ENCODE results near the gene PAQR4. TPM values are rescaled to one million over a fixed set of nuclear protein-coding genes. Genes with fewer than 3 reads are reported as not detected.

Gene PAQR4
- total and polyA plus RNA-seq, 2 of the 13 experiments (the other 11 are each of a cell fraction or from before 2014, with no cell fraction given) = 15.9 to 24.8 TPM

DNA sequence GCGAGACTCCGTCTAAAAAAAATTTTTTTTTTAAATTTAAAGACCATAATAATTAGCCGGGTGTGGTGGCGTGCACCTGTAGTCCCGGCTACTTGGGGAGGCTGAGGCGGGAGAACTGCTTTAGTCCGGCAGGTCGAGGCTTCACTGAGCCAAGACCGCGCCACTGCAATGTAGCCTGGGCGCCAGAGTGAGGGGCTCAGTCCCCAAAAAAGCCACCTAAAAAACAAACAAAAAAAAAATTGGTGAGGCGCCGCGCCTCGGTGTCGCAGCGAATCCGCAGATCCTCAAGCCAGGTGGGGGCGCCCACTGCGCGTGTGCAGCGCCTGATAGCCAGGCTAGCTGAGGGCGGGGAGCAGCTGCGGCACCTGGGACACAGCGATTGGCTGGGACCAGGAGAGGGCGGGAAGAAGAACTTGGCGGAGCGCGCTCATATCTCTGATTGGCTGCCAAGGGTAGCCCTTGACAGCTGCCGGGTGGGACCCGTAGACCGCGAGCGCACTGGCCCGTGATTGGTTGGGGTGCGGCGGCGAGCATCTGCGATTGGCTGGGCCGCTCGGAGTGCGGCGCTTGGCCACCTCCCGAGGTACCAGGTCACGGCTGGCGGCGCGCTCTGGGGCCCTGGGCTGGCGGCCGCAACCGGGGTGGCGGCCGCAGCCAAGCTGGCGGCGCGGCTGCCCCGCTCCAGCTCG, 34.6 kb downstream of the PAQR4 start (continued):
- TF ChIP-seq, protein P1, sequence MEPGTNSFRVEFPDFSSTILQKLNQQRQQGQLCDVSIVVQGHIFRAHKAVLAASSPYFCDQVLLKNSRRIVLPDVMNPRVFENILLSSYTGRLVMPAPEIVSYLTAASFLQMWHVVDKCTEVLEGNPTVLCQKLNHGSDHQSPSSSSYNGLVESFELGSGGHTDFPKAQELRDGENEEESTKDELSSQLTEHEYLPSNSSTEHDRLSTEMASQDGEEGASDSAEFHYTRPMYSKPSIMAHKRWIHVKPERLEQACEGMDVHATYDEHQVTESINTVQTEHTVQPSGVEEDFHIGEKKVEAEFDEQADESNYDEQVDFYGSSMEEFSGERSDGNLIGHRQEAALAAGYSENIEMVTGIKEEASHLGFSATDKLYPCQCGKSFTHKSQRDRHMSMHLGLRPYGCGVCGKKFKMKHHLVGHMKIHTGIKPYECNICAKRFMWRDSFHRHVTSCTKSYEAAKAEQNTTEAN (CRISPR knock-in tag; conservative IDR thresholded peaks at IDR 0.05) = no peak
- TF ChIP-seq SRF (IDR thresholded peaks at IDR 0.05; ENCODE audit: low read depth, low read length) (no peak), GPN1 (CRISPR knock-in tag; IDR thresholded peaks at IDR 0.05; ENCODE audit: borderline replicate concordance) (no peak), YY1 (IDR thresholded peaks at IDR 0.05; ENCODE audit: insufficient read depth, insufficient replicate concordance, low read depth, low read length) (peak; percentile 81), HMG20B (CRISPR knock-in tag; conservative IDR thresholded peaks at IDR 0.05) (peak; percentile 91), JARID2 (CRISPR knock-in tag; IDR thresholded peaks at IDR 0.05; ENCODE audit: insufficient replicate concordance) (no peak), TEAD3 (CRISPR knock-in tag; optimal IDR thresholded peaks at IDR 0.05; ENCODE audit: borderline replicate concordance) (peak; percentile 69), ZNF672 (CRISPR knock-in tag; IDR thresholded peaks at IDR 0.05) (no peak), NCOA2 (CRISPR knock-in tag; IDR thresholded peaks at IDR 0.05) (0 out of 2 replicates have a peak, but pooled peaks have one; percentile 35), KLF12 (CRISPR knock-in tag; IDR thresholded peaks at IDR 0.05; ENCODE audit: borderline replicate concordance) (peak; percentile 69; the same call in 1 of the 2 replicates), ZNF768 (CRISPR knock-in tag; IDR thresholded peaks at IDR 0.05) (no peak), MEIS2 (CRISPR knock-in tag; IDR thresholded peaks at IDR 0.05) (peak; percentile 100), GATAD1 (CRISPR knock-in tag; IDR thresholded peaks at IDR 0.05) (peak; percentile 71; the same call in 1 of the 2 replicates), MTA1 (CRISPR knock-in tag; IDR thresholded peaks at IDR 0.05; ENCODE audit: borderline replicate concordance) (no peak), RELA (CRISPR knock-in tag; IDR thresholded peaks at IDR 0.05) (peak; percentile 49; the same call in 1 of the 2 replicates)
- TF ChIP-seq, protein P2, sequence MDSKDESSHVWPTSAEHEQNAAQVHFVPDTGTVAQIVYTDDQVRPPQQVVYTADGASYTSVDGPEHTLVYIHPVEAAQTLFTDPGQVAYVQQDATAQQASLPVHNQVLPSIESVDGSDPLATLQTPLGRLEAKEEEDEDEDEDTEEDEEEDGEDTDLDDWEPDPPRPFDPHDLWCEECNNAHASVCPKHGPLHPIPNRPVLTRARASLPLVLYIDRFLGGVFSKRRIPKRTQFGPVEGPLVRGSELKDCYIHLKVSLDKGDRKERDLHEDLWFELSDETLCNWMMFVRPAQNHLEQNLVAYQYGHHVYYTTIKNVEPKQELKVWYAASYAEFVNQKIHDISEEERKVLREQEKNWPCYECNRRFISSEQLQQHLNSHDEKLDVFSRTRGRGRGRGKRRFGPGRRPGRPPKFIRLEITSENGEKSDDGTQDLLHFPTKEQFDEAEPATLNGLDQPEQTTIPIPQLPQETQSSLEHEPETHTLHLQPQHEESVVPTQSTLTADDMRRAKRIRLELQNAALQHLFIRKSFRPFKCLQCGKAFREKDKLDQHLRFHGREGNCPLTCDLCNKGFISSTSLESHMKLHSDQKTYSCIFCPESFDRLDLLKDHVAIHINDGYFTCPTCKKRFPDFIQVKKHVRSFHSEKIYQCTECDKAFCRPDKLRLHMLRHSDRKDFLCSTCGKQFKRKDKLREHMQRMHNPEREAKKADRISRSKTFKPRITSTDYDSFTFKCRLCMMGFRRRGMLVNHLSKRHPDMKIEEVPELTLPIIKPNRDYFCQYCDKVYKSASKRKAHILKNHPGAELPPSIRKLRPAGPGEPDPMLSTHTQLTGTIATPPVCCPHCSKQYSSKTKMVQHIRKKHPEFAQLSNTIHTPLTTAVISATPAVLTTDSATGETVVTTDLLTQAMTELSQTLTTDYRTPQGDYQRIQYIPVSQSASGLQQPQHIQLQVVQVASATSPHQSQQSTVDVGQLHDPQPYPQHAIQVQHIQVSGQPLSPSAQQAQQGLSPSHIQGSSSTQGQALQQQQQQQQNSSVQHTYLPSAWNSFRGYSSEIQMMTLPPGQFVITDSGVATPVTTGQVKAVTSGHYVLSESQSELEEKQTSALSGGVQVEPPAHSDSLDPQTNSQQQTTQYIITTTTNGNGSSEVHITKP (CRISPR knock-in tag; IDR thresholded peaks at IDR 0.05; ENCODE audit: low read depth) = 0 out of 2 replicates have a peak, but pooled peaks have one; percentile 20
- TF ChIP-seq, protein P3, sequence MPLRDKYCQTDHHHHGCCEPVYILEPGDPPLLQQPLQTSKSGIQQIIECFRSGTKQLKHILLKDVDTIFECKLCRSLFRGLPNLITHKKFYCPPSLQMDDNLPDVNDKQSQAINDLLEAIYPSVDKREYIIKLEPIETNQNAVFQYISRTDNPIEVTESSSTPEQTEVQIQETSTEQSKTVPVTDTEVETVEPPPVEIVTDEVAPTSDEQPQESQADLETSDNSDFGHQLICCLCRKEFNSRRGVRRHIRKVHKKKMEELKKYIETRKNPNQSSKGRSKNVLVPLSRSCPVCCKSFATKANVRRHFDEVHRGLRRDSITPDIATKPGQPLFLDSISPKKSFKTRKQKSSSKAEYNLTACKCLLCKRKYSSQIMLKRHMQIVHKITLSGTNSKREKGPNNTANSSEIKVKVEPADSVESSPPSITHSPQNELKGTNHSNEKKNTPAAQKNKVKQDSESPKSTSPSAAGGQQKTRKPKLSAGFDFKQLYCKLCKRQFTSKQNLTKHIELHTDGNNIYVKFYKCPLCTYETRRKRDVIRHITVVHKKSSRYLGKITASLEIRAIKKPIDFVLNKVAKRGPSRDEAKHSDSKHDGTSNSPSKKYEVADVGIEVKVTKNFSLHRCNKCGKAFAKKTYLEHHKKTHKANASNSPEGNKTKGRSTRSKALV (CRISPR knock-in tag; IDR thresholded peaks at IDR 0.05) = peak; percentile 61; the same call in 1 of the 2 replicates
- TF ChIP-seq, protein P4, sequence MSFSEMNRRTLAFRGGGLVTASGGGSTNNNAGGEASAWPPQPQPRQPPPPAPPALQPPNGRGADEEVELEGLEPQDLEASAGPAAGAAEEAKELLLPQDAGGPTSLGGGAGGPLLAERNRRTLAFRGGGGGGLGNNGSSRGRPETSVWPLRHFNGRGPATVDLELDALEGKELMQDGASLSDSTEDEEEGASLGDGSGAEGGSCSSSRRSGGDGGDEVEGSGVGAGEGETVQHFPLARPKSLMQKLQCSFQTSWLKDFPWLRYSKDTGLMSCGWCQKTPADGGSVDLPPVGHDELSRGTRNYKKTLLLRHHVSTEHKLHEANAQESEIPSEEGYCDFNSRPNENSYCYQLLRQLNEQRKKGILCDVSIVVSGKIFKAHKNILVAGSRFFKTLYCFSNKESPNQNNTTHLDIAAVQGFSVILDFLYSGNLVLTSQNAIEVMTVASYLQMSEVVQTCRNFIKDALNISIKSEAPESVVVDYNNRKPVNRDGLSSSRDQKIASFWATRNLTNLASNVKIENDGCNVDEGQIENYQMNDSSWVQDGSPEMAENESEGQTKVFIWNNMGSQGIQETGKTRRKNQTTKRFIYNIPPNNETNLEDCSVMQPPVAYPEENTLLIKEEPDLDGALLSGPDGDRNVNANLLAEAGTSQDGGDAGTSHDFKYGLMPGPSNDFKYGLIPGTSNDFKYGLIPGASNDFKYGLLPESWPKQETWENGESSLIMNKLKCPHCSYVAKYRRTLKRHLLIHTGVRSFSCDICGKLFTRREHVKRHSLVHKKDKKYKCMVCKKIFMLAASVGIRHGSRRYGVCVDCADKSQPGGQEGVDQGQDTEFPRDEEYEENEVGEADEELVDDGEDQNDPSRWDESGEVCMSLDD (CRISPR knock-in tag; IDR thresholded peaks at IDR 0.05; ENCODE audit: borderline replicate concordance) = no peak
- TF ChIP-seq, protein P5, sequence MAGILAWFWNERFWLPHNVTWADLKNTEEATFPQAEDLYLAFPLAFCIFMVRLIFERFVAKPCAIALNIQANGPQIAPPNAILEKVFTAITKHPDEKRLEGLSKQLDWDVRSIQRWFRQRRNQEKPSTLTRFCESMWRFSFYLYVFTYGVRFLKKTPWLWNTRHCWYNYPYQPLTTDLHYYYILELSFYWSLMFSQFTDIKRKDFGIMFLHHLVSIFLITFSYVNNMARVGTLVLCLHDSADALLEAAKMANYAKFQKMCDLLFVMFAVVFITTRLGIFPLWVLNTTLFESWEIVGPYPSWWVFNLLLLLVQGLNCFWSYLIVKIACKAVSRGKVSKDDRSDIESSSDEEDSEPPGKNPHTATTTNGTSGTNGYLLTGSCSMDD (CRISPR knock-in tag; IDR thresholded peaks at IDR 0.05) = no peak
